Mesothelial cell of epicardium (in vitro differentiated cells): ENCODE data around the gene EXOC6. TPM values are rescaled to one million over a fixed set of nuclear protein-coding genes. Genes with fewer than 3 reads are reported as not detected.
"Not testable (repeated sequence)": the region's sequence is repeated elsewhere in the genome, so short reads cannot be mapped to it uniquely, and the experiment has no call there.

ENCODE experiments used
- DNase-seq, 2 experiments: peaks; one replicate each; pipeline ENCODE4 v3.0.0; 2021; ENCODE audit warnings: low spot score in 2 of 2; ENCODE audit not compliant: unreplicated experiment in 2 of 2
- H3K27ac Mint-ChIP-seq: 2 replicates; pipeline ENCODE4 v1.8.0; 2021; ENCODE audit warnings: mixed read lengths
- H3K27me3 Mint-ChIP-seq: 2 replicates; pipeline ENCODE4 v1.8.0; 2021; ENCODE audit warnings: low read depth, mixed read lengths
- H3K36me3 Mint-ChIP-seq: 2 replicates; pipeline ENCODE4 v1.8.0; 2021; ENCODE audit warnings: mixed read lengths
- H3K4me1 Mint-ChIP-seq: 2 replicates; pipeline ENCODE4 v1.8.0; 2021; ENCODE audit warnings: mixed read lengths
- H3K4me3 Mint-ChIP-seq: 2 replicates; pipeline ENCODE4 v1.8.0; 2021; ENCODE audit warnings: mild to moderate bottlenecking, moderate library complexity, mixed read lengths
- H3K9me3 Mint-ChIP-seq: 2 replicates; pipeline ENCODE4 v1.8.0; 2021; ENCODE audit warnings: mixed read lengths
- CTCF ChIP-seq: fragments of 200-600 bp; sonication (generic); IDR thresholded peaks from one replicate; pipeline ENCODE4 v1.5.0; 2021; ENCODE audit warnings: antibody characterized with exemption; ENCODE audit not compliant: unreplicated experiment
- total RNA-seq: library from RNA; stranded (reverse); gene quantifications from 3 replicates; pipeline ENCODE4 v1.2.1, GENCODE V29; 2021

EXOC6 gene
- total RNA-seq, 1 donor from 2014 or later, result 11.6 TPM

DNA sequence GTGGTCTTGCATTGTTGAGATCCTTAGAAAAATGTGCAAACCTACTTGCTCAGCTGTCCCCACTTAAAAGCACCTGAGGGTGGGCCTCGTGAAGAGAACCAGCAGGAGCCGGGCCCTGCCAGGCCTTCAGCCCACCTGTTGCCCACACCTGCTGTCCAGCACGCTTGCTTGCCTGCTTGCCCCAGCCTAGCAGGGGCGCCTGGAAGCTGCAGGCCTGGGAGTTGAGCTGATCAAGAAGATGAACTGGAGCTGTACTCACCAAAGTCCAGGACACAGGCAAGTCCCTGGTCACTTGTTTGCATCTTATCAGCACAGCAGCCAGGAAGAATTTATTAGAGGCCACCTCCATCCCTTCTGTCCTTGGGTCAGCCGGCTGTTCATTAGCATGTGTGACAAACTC lies 248.6 kb downstream of the EXOC6 start:
- TF ChIP-seq CTCF, result no peak
- Mint-ChIP-seq H3K9me3 (peaks cover 4% of the 10 kb centered on the region), H3K36me3 (no peaks in the 10 kb centered on the region), H3K4me3 (no peak overlapping the region), H3K27me3 (no peaks in the 10 kb centered on the region), H3K4me1 (no peaks in the 10 kb centered on the region), H3K27ac (no peak overlapping the region)
- DNase-seq, result no peak

GRCh38 chr10:93097386-93097785 lies 249.1 kb downstream of the EXOC6 start:
- peak overlapping the region; percentile 2 for H3K27ac Mint-ChIP-seq
- no peak overlapping the region for H3K4me3 Mint-ChIP-seq
- no peak for TF ChIP-seq CTCF
- no peaks in the 10 kb centered on the region for H3K27me3 Mint-ChIP-seq
- H3K9me3 Mint-ChIP-seq, result peaks cover 4% of the 10 kb centered on the region
- no peaks in the 10 kb centered on the region for H3K4me1 Mint-ChIP-seq
- DNase-seq, result no peak
- H3K36me3 Mint-ChIP-seq, result no peaks in the 10 kb centered on the region

GRCh38 chr10:93098816-93099215 lies 250.5 kb downstream of the EXOC6 start:
- Mint-ChIP-seq H3K36me3 (peaks cover 4% of the 10 kb centered on the region), H3K27ac (no peak overlapping the region), H3K9me3 (peaks cover 13% of the 10 kb centered on the region), H3K4me1 (no peaks in the 10 kb centered on the region), H3K27me3 (no peaks in the 10 kb centered on the region), H3K4me3 (no peak overlapping the region)
- no peak for TF ChIP-seq CTCF
- no peak for DNase-seq

- Mint-ChIP-seq H3K4me3 (no peak overlapping the region), H3K27me3 (no peaks in the 10 kb centered on the region), H3K27ac (no peak overlapping the region), H3K4me1 (no peaks in the 10 kb centered on the region), H3K36me3 (peaks cover 7% of the 10 kb centered on the region), H3K9me3 (peaks cover 18% of the 10 kb centered on the region)
- no peak for DNase-seq
- TF ChIP-seq CTCF, result no peak
Measured at GRCh38 chr10:93099670-93100069, 251.3 kb downstream of the EXOC6 start.

DNA sequence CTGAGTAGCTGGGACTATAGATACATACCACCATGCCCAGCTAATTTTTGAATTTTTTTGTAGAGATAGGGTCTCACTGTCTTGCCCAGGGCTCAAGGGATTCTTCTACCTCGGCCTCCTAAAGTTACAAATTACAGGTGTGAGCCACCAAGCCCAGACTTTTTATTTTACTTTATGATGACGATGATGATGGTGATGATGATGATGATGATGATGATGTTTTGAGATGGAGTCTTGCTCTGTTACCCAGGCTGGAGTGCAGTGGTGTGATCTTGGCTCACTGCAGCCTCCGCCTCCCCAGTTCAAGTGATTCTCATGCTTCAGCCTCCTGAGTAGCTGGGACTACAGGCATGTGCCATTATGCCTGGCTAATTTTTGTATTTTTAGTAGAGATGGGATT lies 252.8 kb downstream of the EXOC6 start:
- not testable (repeated sequence) for H3K27ac Mint-ChIP-seq, H3K27me3 Mint-ChIP-seq, H3K4me1 Mint-ChIP-seq, H3K36me3 Mint-ChIP-seq, DNase-seq, H3K4me3 Mint-ChIP-seq
- H3K9me3 Mint-ChIP-seq, result peaks cover 18% of the 10 kb centered on the region

- TF ChIP-seq CTCF, result no peak
- DNase-seq, result no peak
- H3K27me3 Mint-ChIP-seq, result no peaks in the 10 kb centered on the region
- H3K4me3 Mint-ChIP-seq, result no peak overlapping the region
- peaks cover 12% of the 10 kb centered on the region for H3K36me3 Mint-ChIP-seq
- H3K27ac Mint-ChIP-seq, result no peak overlapping the region
- peaks cover 31% of the 10 kb centered on the region for H3K9me3 Mint-ChIP-seq
- no peaks in the 10 kb centered on the region for H3K4me1 Mint-ChIP-seq
Measured at GRCh38 chr10:93103953-93104352, 255.6 kb downstream of the EXOC6 start.
